MCF 10A (cell line): ENCODE results near the gene GRB2. TPM values are rescaled to one million over a fixed set of nuclear protein-coding genes. Genes with fewer than 3 reads are reported as not detected.

ENCODE experiments used
- BruUV-seq: library from RNA; stranded (reverse); fragments of 400-500 nt; replicated peaks from 2 replicates; lab custom pipeline; 2021; lab: Mats Ljungman, UMichigan
- CTCF ChIA-PET: fragments of 300-600 bp; sonication (Branson Sonifier 250); formaldehyde crosslinking; extraction: SDS; loops from one replicate; lab custom pipeline; 2021; ENCODE audit warnings: antibody characterized with exemption, inconsistent platforms; lab: Yijun Ruan, JAX
- POLR2A ChIA-PET: fragments of 300-600, 350-650 bp; sonication (Branson Sonifier 250); formaldehyde crosslinking; extraction: SDS; loops from one replicate; lab custom pipeline; 2020; ENCODE audit warnings: antibody characterized with exemption, inconsistent platforms; lab: Yijun Ruan, JAX
- DNase-seq: peaks from one replicate; pipeline ENCODE4 v3.0.0-alpha.2; 2018; ENCODE audit not compliant: unreplicated experiment
- H3K27ac Mint-ChIP-seq: one replicate; pipeline ENCODE4 v1.8.0; 2022; ENCODE audit warnings: mild to moderate bottlenecking, low read depth, mixed read lengths; ENCODE audit not compliant: unreplicated experiment
- H3K27me3 Mint-ChIP-seq: one replicate; pipeline ENCODE4 v1.8.0; 2022; ENCODE audit warnings: mixed read lengths; ENCODE audit not compliant: insufficient read depth, unreplicated experiment
- H3K36me3 Mint-ChIP-seq: one replicate; pipeline ENCODE4 v1.8.0; 2022; ENCODE audit warnings: mild to moderate bottlenecking, moderate library complexity, mixed read lengths; ENCODE audit not compliant: insufficient read depth, unreplicated experiment
- H3K4me1 Mint-ChIP-seq: one replicate; pipeline ENCODE4 v1.8.0; 2022; ENCODE audit warnings: mixed read lengths; ENCODE audit not compliant: insufficient read depth, unreplicated experiment
- H3K4me3 Mint-ChIP-seq: one replicate; pipeline ENCODE4 v1.8.0; 2022; ENCODE audit warnings: mild to moderate bottlenecking, moderate library complexity, mixed read lengths; ENCODE audit not compliant: unreplicated experiment
- H3K9me3 Mint-ChIP-seq: one replicate; pipeline ENCODE4 v1.8.0; 2022; ENCODE audit warnings: mixed read lengths; ENCODE audit not compliant: unreplicated experiment
- CTCF ChIP-seq: fragments of 200-600 bp; IDR thresholded peaks from one replicate; pipeline ENCODE4 v1.8.0; 2022; ENCODE audit warnings: antibody characterized with exemption, mild to moderate bottlenecking; ENCODE audit not compliant: unreplicated experiment
- intact Hi-C: fragments of 100-400 bp; cut with micrococcal nuclease; formaldehyde crosslinking; loops from 2 replicates; pipeline ENCODE4 v1.14.1; 2022
- total RNA-seq: library from RNA; stranded (reverse); gene quantifications from 2 replicates; pipeline ENCODE4 v1.2.3, GENCODE V29; 2022

Gene GRB2
- total RNA-seq, 1 experiment from 2014 or later = 67.1 TPM

- no TSS peak for BruUV-seq
- H3K9me3 Mint-ChIP-seq = no peaks in the 10 kb centered on the region
- ChIA-PET CTCF (interaction anchor here (1.0 kb wide), 1 partner anchor 96 kb away, joined by 3 read pairs; no protein-coding TSS in a partner anchor), POLR2A (interaction anchor here (1.5 to 2.4 kb wide), 2 partner anchors 26 to 45 kb away, joined by 3 to 11 read pairs; partner anchors contain the start of gene SLC25A19)
- DNase-seq = peak; percentile 12
- H3K4me1 Mint-ChIP-seq = no peaks in the 10 kb centered on the region
- no peak overlapping the region for H3K4me3 Mint-ChIP-seq
- peaks cover 35% of the 10 kb centered on the region for H3K36me3 Mint-ChIP-seq
- intact Hi-C loops = no loop called here
- H3K27ac Mint-ChIP-seq = no peak overlapping the region
- H3K27me3 Mint-ChIP-seq = no peaks in the 10 kb centered on the region
- no peak for TF ChIP-seq CTCF
Observed at GRCh38 chr17:75315541-75316243, 89.8 kb downstream of the GRB2 start.

DNA sequence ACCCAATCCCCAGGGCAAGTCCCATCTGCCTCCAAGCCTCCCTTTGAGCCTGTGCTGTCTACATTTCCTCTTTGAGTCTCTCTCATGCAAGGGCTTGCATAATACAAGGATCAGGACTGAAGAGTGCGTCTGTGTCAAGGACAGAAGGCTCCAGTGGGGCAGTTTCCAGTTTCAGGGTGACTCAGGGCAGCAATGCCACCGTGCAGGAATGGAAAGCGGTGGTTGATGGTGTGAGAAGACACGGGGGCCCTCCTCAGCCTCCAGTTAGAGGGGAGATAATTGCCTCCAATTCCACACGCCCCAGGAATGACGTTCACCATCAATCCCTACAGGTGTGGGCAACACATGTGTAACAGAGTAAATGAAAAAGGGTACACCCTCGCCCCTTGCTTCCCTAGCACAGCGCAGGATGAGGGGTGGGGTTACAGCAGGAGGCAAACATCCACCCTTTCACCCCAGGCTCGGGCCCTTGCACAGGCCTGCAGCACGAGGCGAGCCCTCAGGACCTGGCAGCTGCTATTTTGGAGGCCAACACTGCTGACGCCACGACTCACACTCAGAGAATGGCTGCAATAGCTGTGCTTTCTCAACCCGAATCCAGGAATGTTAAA is 91.4 kb downstream of the GRB2 start:
- POLR2A ChIA-PET = interaction anchor here (0.6 to 0.7 kb wide), 2 partner anchors 91 to 251 kb away, joined by 3 to 4 read pairs; partner anchors contain the start of gene GRB2
- peaks cover 8% of the 10 kb centered on the region for H3K4me1 Mint-ChIP-seq
- H3K27ac Mint-ChIP-seq = peak overlapping the region; percentile 59

DNA sequence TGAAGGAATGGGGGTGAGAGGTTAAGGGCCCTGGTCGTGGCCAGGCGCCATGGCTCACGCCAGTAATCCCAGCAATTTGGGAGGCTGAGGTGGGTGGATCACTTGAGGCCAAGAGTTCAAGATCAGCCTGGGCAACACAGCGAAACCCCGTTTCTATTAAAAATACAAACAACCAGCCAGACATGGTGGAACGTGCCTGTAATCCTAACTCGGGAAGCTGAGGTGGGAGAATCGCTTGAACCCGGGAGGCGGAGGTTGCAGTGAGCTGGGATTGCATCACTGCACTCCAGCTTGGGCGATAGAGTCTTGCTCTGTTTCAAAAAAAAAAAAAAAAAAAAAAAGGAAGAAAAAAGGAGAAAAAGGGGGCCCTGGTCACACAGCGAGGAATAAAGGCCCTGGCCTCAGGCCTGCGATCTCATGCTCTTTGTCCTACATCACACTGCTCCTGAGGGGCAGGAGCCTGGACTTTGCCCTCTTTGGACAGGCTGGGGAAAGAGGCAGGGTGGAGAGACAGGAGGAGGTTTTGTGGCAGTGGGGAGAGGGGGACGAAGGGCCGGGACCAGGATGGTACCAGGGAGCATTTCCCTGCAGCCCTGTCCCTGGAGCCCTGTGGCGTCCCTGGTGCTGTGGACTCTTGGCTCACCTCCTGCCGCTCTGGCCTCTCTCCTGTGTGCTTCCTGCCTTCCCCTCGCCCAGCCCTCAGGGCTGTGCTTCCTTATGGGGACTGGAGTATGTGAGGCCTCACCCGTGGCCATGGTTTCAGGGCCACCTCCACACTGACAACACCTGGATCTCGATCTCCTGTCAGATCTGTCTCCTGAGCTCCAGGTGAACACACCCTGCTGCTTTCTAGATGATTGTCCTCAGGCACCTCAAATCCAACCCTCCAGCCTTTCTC is 96.5 kb downstream of the GRB2 start:
- TF ChIP-seq CTCF = no peak
- POLR2A ChIA-PET = interaction anchor here (0.5 to 1.7 kb wide), 5 partner anchors 11 to 46 kb away, joined by 3 to 4 read pairs (median 3); partner anchors contain the start of gene SLC25A19

More for the DNA sequence above, 91.4 kb downstream of the GRB2 start:
- H3K27me3 Mint-ChIP-seq = no peaks in the 10 kb centered on the region
- peak; percentile 23 for DNase-seq
- H3K36me3 Mint-ChIP-seq = peaks cover 18% of the 10 kb centered on the region
- no peak for TF ChIP-seq CTCF
- intact Hi-C loops = no loop called here
- no TSS peak for BruUV-seq
- no peak overlapping the region for H3K4me3 Mint-ChIP-seq
- CTCF ChIA-PET = interaction anchor here (1.0 kb wide), 1 partner anchor 96 kb away, joined by 5 read pairs; no protein-coding TSS in a partner anchor
- H3K9me3 Mint-ChIP-seq = no peaks in the 10 kb centered on the region

More for the DNA sequence above, 96.5 kb downstream of the GRB2 start:
- Mint-ChIP-seq H3K27ac (no peak overlapping the region), H3K4me1 (peaks cover 9% of the 10 kb centered on the region), H3K36me3 (peaks cover 6% of the 10 kb centered on the region), H3K4me3 (no peak overlapping the region), H3K27me3 (no peaks in the 10 kb centered on the region), H3K9me3 (no peaks in the 10 kb centered on the region)
- intact Hi-C loops = no loop called here
- BruUV-seq = no TSS peak
- CTCF ChIA-PET = interaction anchor here (0.9 kb wide), 1 partner anchor 14 kb away, joined by 7 read pairs; no protein-coding TSS in a partner anchor
- DNase-seq = no peak
